ENCODE results near the gene NSD2. TPM values are rescaled to one million over a fixed set of nuclear protein-coding genes. Genes with fewer than 3 reads are reported as not detected.

NSD2 gene
- total RNA-seq, 2 donors from 2014 or later = 18.8 to 35.4 TPM

GRCh38 chr4:1953335-1953734 is 82.1 kb downstream of the NSD2 start:
- Histone ChIP-seq H3K36me3 (peaks cover 32% of the 10 kb centered on the region), H3K9me3 (no peaks in the 10 kb centered on the region), H3K27me3 (replicated peaks; ENCODE audit: insufficient read depth) (no peaks in the 10 kb centered on the region), H3K4me3 (no peak overlapping the region), H3K4me1 (ENCODE audit: control insufficient read depth in 1 of 2, low read depth in 2 of 2) (no peaks in the 10 kb centered on the region), H3K27ac (no peak overlapping the region)
- TF ChIP-seq CTCF (IDR thresholded peaks at IDR 0.05) = no peak
- DNase-seq (ENCODE audit: low spot score) = no peak
- no peak for ATAC-seq (ENCODE audit: insufficient number of reproducible peaks, low FRiP score, low read depth)

DNA sequence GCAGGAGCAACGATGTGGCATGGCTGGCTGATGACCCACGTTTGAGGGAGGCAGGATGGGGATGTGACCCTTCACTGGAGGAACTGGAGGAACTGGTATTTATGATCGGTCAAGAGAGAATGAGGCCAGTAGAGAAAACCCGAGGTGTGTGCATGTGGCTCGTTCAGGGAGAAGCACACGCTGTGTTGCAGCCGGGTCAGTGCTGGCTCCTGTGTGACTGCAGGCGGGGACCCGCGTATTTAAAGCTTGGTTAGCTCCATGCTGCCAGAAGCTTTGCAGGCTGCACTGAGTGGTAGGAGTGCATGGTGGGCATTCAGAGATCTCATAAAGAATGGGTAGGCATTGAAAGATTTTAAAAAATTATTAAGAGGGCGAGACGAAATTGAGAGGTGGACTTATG is 85.4 kb downstream of the NSD2 start:
- no peak for DNase-seq (ENCODE audit: low spot score)
- TF ChIP-seq CTCF (IDR thresholded peaks at IDR 0.05) = no peak

DNA sequence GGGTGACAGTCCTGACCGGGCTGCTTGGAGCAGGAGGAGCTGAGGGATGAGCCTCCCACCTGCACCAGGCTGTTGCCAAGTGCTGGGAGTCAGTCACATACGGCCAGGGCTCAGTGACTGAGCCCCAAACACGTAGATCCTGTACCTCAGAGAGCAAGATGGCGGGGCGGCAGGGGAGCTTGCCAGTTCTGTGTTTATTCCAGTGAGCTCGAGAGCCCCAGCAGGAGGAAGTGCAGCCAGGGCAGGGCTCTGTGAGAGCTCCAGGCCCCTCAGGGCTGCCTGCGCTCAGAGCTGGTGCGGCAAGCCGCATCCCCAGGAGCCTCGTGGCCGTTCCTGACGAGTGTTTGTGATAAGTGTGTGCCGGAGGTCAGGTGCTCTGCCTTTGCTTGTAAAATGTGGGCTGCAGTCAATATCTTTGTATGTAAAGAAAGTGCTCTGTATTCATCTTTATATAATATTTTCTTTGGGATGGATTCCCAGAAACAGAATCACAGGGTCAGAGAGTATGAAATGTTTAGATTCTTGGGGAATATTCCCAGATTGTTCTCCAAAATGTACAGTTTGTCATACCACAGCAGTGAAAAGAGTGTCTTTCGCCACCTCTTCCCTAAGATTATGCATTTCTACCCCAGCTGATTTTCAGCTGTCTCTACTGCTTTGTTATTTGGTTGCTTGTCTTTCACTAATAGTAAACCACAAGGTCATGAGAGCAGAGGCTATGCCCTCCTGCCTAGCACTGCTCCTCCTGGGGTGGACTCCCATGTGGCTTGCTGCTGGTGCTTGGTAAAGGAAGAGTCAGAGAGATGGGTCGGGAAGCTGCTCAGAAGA is 87.3 kb downstream of the NSD2 start:
- DNase-seq (ENCODE audit: low spot score) = no peak
- Histone ChIP-seq H3K4me3 (no peak overlapping the region), H3K27ac (no peak overlapping the region), H3K9me3 (no peaks in the 10 kb centered on the region), H3K4me1 (ENCODE audit: control insufficient read depth in 1 of 2, low read depth in 2 of 2) (no peaks in the 10 kb centered on the region), H3K36me3 (peaks cover 22% of the 10 kb centered on the region), H3K27me3 (replicated peaks; ENCODE audit: insufficient read depth) (no peaks in the 10 kb centered on the region)
- no peak for TF ChIP-seq CTCF (IDR thresholded peaks at IDR 0.05)
- ATAC-seq (ENCODE audit: insufficient number of reproducible peaks, low FRiP score, low read depth) = no peak

More for the DNA sequence above, 85.4 kb downstream of the NSD2 start:
- H3K27ac ChIP-seq = no peak overlapping the region
- no peaks in the 10 kb centered on the region for H3K27me3 ChIP-seq (replicated peaks; ENCODE audit: insufficient read depth)
- no peak overlapping the region for H3K4me3 ChIP-seq
- ATAC-seq (ENCODE audit: insufficient number of reproducible peaks, low FRiP score, low read depth) = no peak
- H3K9me3 ChIP-seq = no peaks in the 10 kb centered on the region
- H3K4me1 ChIP-seq (ENCODE audit: control insufficient read depth in 1 of 2, low read depth in 2 of 2) = no peaks in the 10 kb centered on the region
- peaks cover 39% of the 10 kb centered on the region for H3K36me3 ChIP-seq

DNA sequence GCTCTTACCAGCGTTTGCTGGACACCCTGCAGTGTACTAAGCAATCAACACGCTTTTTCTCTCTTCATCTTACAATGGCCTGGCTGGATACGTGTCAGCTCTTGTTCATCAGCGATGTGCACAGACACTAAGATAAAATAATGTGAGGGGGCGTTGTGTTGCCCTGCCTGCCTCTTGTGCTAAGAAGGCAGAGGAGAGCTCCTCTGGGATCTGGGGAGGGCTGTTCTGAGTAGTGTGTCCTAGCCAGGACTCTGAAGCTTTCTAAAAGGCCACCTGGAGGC is 87.9 kb downstream of the NSD2 start:
- Histone ChIP-seq H3K9me3 (no peaks in the 10 kb centered on the region), H3K27ac (no peak overlapping the region), H3K4me1 (ENCODE audit: control insufficient read depth in 1 of 2, low read depth in 2 of 2) (no peaks in the 10 kb centered on the region), H3K36me3 (peaks cover 19% of the 10 kb centered on the region), H3K27me3 (replicated peaks; ENCODE audit: insufficient read depth) (no peaks in the 10 kb centered on the region), H3K4me3 (no peak overlapping the region)
- TF ChIP-seq CTCF (IDR thresholded peaks at IDR 0.05) = no peak
- no peak for ATAC-seq (ENCODE audit: insufficient number of reproducible peaks, low FRiP score, low read depth)
- no peak for DNase-seq (ENCODE audit: low spot score)

- DNase-seq (ENCODE audit: low spot score) (no peak), ATAC-seq (ENCODE audit: insufficient number of reproducible peaks, low FRiP score, low read depth) (no peak)
- Histone ChIP-seq H3K27ac (no peak overlapping the region), H3K4me1 (ENCODE audit: control insufficient read depth in 1 of 2, low read depth in 2 of 2) (no peaks in the 10 kb centered on the region), H3K36me3 (peaks cover 19% of the 10 kb centered on the region), H3K9me3 (no peaks in the 10 kb centered on the region), H3K4me3 (no peak overlapping the region), H3K27me3 (replicated peaks; ENCODE audit: insufficient read depth) (no peaks in the 10 kb centered on the region)
- no peak for TF ChIP-seq CTCF (IDR thresholded peaks at IDR 0.05)
These were observed 89.1 kb downstream of the NSD2 start for GRCh38 chr4:1960170-1960825.
